ENCODE measurements around the gene GFPT2. TPM values are rescaled to one million over a fixed set of nuclear protein-coding genes. Genes with fewer than 3 reads are reported as not detected.

GFPT2 gene
- total and polyA plus RNA-seq, 2 of the 4 experiments (the other 2 are of a cell fraction): 20.3 to 20.8 TPM

GRCh38 chr5:180390441-180391190, 37.5 kb upstream of the GFPT2 start:
- Histone ChIP-seq H2AK9ac (replicated peaks; ENCODE audit: low read depth, low read length, poor library complexity) (no peak overlapping the region), H3K4me2 (ENCODE audit: low read depth, low read length) (no peak overlapping the region), H2AFZ (replicated peaks; ENCODE audit: low read length, poor library complexity) (no peak overlapping the region), H3K9ac (ENCODE audit: low read depth, low read length) (no peak overlapping the region), H2AK5ac (ENCODE audit: low read depth, low read length) (no peak overlapping the region), H3K79me1 (ENCODE audit: low read depth in 1 of 2, low read length in 2 of 2) (no peaks in the 10 kb centered on the region), H3K56ac (ENCODE audit: extremely low read depth, insufficient read depth, low read length) (no peak overlapping the region), H4K91ac (ENCODE audit: insufficient read depth, low read depth, low read length) (no peak overlapping the region), H3K4me1 (ENCODE audit: control insufficient read depth, insufficient read depth, low read length) (no peaks in the 10 kb centered on the region), H2BK5ac (ENCODE audit: low read depth, low read length, poor library complexity, severe bottlenecking) (no peak overlapping the region), H3K14ac (replicated peaks; ENCODE audit: low read depth, low read length) (no peak overlapping the region), H2BK120ac (ENCODE audit: low read depth, low read length) (no peak overlapping the region), H3K27me3 (ENCODE audit: control insufficient read depth, insufficient read depth, low read length) (no peaks in the 10 kb centered on the region), H4K8ac (ENCODE audit: low read depth in 2 of 2, low read length in 2 of 2) (no peak overlapping the region), H3K23ac (ENCODE audit: low read depth, low read length) (no peak overlapping the region), H3K18ac (ENCODE audit: low read depth, low read length) (no peak overlapping the region), H3K9me3 (ENCODE audit: control insufficient read depth, insufficient read depth, low read length) (no peaks in the 10 kb centered on the region), H3K9me1 (ENCODE audit: insufficient read depth, low read length) (no peaks in the 10 kb centered on the region), H3K27ac (ENCODE audit: insufficient read depth, low read length) (no peak overlapping the region), H2BK20ac (ENCODE audit: low read depth, low read length) (no peak overlapping the region), H3K4ac (ENCODE audit: low read depth, low read length) (no peak overlapping the region), H3K36me3 (ENCODE audit: control insufficient read depth, insufficient read depth, low read length) (no peaks in the 10 kb centered on the region), H3K4me3 (ENCODE audit: insufficient read depth, low read depth, low read length) (no peak overlapping the region), H4K20me1 (ENCODE audit: insufficient read depth, low read length) (no peaks in the 10 kb centered on the region), H2BK15ac (ENCODE audit: low read depth, low read length) (no peak overlapping the region), H4K5ac (ENCODE audit: low read depth, low read length) (no peak overlapping the region)
- WGBS, 2 experiments (ENCODE audit: extremely low coverage in 2 of 2, insufficient read length in 1 of 2): 76% methylated on average over 9 of the region's 15 CpGs; no CpG with 5 or more reads in 1 of the 2 experiments
- no peak for ATAC-seq (ENCODE audit: low read depth)
- intact Hi-C loops (cut with micrococcal nuclease): no loop called here
- no peak for DNase-seq
- in situ Hi-C loops (cut with MboI; ENCODE audit: low sequenced_read_pairs): no loop called here
- POLR2A ChIA-PET (ENCODE audit: unreplicated experiment): no interaction called here
- CTCF ChIA-PET: no interaction called here
- TF ChIP-seq SMC3 (IDR thresholded peaks at IDR 0.05; ENCODE audit: low read depth, low read length) (no peak), RCOR1 (IDR thresholded peaks at IDR 0.05; ENCODE audit: insufficient replicate concordance, low read length) (no peak), POLR2A (IDR thresholded peaks at IDR 0.05; ENCODE audit: low read depth, low read length) (no peak), RFX5 (IDR thresholded peaks at IDR 0.05; ENCODE audit: low read depth, low read length) (no peak), MAFK (IDR thresholded peaks at IDR 0.05; ENCODE audit: low read depth, low read length) (no peak), CTCF (conservative IDR thresholded peaks at IDR 0.05; ENCODE audit: low read depth, low read length) (no peak), CEBPB (IDR thresholded peaks at IDR 0.05; ENCODE audit: low read depth, low read length) (no peak), MAZ (IDR thresholded peaks at IDR 0.05; ENCODE audit: borderline replicate concordance, low read depth, low read length) (no peak), MXI1 (IDR thresholded peaks at IDR 0.05; ENCODE audit: borderline replicate concordance, low read depth, low read length) (no peak), FOS (IDR thresholded peaks at IDR 0.05; ENCODE audit: low read depth, low read length) (no peak), USF2 (IDR thresholded peaks at IDR 0.05; ENCODE audit: low read depth, low read length) (no peak), ELK1 (IDR thresholded peaks at IDR 0.05; ENCODE audit: borderline replicate concordance, low read depth, low read length) (no peak), NFE2L2 (IDR thresholded peaks at IDR 0.05; ENCODE audit: low read depth, low read length) (no peak)
- no TSS peak for BruUV-seq (replicated peaks)
- dilution Hi-C loops (cut with HindIII; ENCODE audit: low sequenced_read_pairs, unreplicated experiment): no loop called here

Measured in IMR-90 (cell line).